NCI-H446 (cell line): ENCODE results near the gene ABCA8.

ENCODE experiments used
- DNase-seq, 2 experiments: peaks; one replicate each; lab custom pipeline; 2025; lab: John Stamatoyannopoulos, UW

The ABCA8 gene

GRCh38 chr17:68867759-68868516 is 87.3 kb downstream of the ABCA8 start:
- DNase-seq = no peak

GRCh38 chr17:68865584-68865983 is 89.6 kb downstream of the ABCA8 start:
- no peak for DNase-seq

- no peak for DNase-seq
Measured at GRCh38 chr17:68863091-68863652, 92.0 kb downstream of the ABCA8 start.

DNA sequence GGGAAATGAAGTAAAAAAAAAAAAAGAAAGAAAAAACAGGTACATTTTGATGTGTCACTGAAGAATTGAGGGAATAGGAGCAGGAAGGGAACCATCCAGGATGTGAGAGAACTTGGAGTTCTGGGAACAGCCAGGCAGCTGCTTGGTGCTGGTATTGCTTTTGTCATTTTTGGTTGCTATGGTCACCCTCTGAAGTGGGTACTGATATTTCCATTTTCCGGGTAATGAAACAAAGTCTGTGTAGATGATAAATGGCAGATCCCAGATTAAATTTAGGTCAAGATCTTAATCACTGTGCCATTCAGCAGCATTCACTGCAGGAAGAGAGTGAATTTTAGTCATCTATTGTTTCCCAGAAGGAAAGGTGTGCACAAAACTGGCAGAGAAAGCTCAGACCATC is 93.6 kb downstream of the ABCA8 start:
- no peak for DNase-seq

DNA sequence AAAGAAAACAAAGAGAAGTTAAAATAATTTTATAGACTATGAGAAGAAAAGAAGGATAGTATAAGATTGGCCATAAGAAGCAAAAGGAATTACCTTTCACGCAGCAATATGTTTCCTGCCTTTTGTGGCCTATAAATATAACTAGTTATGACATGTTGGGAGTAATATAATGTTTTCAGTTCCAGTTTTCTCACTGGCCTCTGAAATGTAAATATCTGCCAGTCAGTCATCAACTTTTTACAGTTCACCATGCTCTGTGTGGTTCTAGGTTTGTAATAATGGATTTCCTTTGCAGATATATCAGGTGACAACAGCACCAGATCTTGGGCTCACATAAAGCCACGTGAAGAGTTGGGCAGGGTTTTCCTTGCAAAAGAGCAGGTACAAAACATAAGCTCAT is 94.3 kb downstream of the ABCA8 start:
- DNase-seq = no peak

DNA sequence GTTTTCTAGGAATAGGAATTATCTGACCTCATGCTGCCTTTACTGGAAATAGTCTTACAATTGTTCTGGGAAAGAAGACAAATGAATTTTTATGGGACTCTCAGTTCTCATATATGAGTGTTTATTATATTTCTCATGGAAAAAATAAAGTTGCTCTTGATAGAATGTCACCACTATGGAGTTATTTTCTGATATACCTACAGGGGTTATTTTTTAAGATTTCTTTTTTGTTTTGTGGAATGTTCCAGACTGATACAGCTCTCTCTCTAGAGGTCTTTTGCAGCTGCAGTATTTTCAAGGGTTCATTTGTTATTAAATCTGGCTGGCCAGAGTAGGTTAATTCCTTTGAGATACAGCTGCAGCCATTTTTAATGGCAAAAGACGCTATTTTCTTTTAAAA is 100.7 kb downstream of the ABCA8 start:
- DNase-seq = no peak

DNA sequence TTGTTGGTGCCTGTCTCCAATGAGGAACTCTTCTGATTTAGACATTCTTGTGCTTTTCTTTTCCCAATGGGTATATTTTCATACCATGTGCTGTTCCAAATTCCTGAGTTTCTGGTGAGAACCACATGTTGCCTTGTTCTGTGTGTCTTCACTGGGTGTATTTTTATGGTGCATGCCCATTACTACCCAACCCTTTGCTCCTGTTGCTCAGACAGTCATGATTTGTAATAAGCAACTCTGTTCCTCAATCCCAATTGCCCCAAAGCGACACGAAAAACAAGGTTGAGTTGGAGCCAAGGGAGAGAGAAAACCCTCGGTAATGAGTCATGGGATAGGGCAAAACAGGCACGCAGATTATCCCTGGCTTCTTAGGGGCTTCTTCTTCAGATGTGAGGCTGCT is 101.8 kb downstream of the ABCA8 start:
- DNase-seq = no peak

- peak in 1 of 2 experiments; percentile 7 for DNase-seq
Measured at GRCh38 chr17:68853036-68853435, 102.2 kb downstream of the ABCA8 start.

DNA sequence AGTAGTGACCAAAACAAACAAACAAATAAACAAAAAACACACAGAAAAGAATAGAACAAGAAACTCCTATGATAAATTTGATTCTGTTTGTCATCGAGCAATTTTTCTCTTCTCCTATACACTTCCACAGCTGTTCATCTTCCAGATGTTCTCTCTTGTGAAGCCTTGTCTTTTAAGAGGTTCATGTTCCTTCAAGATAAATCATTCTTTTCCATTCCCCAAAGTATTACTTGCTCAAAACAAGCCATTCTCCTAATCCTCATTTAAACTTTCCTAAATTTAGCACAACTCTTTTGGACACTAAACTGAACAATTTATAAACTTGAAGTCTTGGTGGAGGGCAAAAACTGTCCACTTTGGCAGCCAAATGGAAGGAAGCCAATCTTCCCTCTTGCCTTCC is 103.3 kb downstream of the ABCA8 start:
- no peak for DNase-seq

DNA sequence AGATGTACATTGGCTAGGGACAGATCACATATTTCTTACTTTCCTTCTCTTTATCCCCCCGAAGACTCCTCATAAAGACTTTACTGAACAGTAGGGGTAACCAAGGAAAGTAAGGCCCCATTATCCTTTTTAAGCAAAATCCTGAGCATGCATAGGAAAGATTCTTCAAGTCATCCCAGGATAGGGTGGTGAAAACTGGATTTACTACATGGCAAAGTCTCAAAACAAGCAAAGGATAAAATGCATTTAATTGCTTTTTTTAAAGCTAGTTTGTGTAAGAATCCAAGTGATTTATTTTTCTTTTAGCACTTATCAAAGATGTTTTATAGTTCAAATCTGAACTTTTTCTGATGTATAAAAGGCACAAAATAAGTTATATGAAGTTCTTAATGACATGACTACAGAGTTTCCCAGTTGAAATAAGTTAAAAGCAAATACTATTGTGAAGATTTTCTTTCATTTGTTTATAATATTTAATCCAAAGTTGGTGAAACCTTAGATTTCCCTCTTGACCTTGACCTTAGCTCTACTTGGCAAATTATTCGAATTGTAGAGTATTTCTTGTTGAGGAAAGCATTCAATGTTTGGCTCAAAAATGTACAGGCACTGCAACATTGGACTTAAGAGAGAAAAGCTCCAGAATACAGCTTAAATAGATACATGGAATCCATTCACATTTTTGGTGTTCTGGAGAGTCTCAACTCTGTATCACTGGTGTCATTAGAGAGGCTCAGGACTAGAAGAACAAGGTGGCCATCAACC is 104.3 kb downstream of the ABCA8 start:
- no peak for DNase-seq

GRCh38 chr17:68849673-68850610 is 105.2 kb downstream of the ABCA8 start:
- DNase-seq = no peak

DNA sequence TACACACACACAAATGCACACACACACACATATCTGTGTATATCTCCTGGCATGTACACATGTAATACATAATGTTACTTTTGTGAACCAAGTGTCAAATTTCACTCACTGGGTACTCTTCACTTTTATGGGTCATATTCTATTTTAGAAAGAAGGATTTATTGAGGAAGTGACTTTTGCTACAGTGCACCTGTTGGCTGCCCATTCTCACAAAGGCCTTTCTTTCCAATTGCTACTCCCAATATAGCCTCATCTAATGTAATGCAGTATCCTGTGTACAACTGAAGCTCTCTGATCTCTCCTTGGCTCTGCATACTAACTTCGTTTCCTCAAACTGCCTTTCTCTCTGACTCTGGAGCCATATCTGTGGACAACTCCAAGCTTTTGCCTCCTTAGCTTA is 107.5 kb downstream of the ABCA8 start:
- no peak for DNase-seq

DNA sequence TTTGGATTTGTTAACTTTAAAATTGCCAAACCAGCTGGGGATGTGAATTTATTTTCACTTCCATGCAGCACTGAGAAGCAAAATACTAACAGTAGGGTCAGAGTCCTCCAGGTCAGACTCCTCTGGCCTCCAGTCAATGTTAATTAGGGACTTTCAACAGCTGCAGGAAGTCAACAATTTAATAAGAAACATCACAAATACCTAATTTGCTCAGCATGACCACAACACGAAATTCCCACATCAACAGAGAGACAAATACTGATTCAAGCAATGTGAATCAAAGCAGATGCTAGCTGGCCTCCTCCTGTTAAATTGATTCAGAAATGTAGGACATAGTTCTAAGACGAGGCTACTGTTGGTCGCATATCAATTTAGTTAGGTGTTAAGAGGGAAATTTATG is 111.7 kb downstream of the ABCA8 start:
- DNase-seq = no peak

GRCh38 chr17:68840073-68840472 is 115.1 kb downstream of the ABCA8 start:
- no peak for DNase-seq

DNA sequence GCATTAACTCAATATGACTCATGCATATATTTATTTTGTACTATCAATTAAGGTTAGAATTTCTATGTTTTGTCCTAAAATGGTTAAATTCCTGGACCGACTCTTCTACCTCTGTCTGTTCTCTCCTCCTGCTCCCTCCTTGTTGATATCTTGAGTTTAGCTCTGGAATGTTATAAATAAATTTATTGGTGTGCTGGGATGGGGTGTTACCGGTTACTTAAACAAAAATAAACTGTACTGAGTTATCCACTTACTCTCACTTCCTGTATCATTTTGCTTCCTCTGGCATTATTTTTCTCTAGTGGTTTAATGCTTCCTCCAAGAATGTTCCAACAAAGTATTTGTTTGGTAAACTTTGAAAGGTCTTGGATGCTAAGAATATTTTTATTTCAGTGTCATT is 120.1 kb downstream of the ABCA8 start:
- DNase-seq = no peak

DNA sequence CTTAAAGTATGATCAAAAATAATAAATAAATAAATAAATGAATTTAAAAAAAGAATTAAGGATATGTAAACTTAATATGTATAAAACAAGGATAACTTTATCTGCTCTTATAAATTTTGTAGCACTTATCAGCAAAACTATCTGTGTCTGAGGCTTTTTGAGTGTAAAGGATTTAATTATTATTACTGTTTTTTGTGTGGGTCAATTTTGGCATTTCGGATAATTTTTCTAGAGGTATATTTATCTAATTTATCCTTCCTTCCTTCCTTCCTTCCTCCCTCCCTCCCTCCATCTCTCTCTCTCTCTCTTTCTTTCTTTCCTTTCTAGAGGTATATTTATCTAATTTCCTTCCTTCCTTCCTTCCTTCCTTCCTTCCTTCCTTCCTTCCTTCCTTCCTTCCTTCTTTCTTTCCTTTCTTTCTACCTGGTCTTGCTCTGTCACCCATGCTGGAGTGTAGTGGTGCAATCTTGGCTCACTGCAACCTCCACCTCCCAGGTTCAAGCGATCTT is 120.8 kb downstream of the ABCA8 start:
- DNase-seq = no peak

- DNase-seq = no peak
Measured at GRCh38 chr17:68832109-68832802, 122.9 kb downstream of the ABCA8 start.

GRCh38 chr17:68831170-68831569 is 124.0 kb downstream of the ABCA8 start:
- DNase-seq = no peak

DNA sequence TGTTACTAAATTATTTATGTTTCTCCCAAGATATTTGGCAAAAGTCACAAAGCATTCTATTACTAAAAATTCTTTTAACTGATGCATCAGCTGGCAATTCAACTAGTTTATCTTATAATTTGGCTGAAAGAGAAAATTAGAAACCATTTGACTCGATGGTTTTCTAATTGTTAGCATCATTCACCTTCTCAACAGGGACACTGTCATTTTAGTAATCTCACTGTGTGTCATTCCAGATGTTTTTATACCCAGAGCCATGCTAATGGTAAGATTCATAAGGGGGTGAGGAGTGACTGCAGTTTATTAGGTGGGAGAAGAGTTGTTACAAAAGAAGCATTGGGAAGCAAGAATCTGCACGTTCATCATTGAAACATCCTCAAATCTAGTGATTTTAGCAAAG is 124.9 kb downstream of the ABCA8 start:
- no peak for DNase-seq

- no peak for DNase-seq
Measured at GRCh38 chr17:68829211-68829610, 126.0 kb downstream of the ABCA8 start.

- no peak for DNase-seq
Measured at GRCh38 chr17:68824707-68825106, 130.5 kb downstream of the ABCA8 start.
